ENCODE results near the gene ZNF639. TPM values are rescaled to one million over a fixed set of nuclear protein-coding genes. Genes with fewer than 3 reads are reported as not detected.

The ZNF639 gene
- total RNA-seq, 2 experiments from 2014 or later: 88.1 to 90.8 TPM

DNA sequence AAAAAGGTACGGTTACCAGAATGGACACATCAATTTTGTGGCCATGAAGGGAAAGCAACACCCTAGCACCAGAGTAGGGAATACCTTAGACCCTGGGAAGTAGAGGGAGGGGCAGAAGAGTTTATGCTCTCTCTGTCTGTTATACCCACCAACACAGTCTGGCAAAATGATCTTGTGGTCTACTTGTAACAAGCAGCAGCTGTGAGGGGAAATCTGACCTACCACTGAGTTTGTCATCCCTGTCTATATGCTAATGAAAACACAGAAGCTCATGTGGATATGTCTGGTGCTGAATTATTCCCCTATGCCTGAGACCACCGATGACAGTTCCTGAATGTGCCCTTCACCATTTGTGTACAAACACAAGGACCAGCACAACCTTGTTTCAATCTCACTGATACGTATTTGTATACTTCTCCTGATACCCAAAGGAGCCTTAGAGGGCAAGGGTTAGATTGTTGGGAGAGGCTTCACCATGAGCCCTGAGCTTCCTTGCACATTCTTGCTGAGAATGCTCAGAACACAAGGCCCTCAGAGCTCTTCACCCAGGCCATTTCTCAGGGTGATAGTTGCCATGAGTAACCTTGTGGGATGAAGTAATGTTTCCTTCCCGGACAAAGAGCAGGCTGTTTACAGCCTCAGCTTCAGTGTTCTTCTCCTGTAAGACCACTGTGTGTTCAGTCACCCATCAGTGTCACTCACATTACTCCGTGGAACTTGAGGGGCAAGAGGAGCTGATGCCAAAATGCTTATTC, 24.7 kb upstream of the ZNF639 start:
- Mint-ChIP-seq H3K4me3 (no peak overlapping the region), H3K27ac (no peak overlapping the region), H3K4me1 (ENCODE audit: low read depth) (no peaks in the 10 kb centered on the region), H3K9me3 (no peaks in the 10 kb centered on the region), H3K36me3 (ENCODE audit: low read depth) (no peaks in the 10 kb centered on the region), H3K27me3 (peaks cover 7% of the 10 kb centered on the region)
- intact Hi-C loops (cut with DNase I, micrococcal nuclease): no loop called here
- Histone ChIP-seq H3K4me1 (ENCODE audit: insufficient read depth, low read length) (no peaks in the 10 kb centered on the region), H3K27ac (ENCODE audit: low read depth in 1 of 2, low read length in 2 of 2) (no peak overlapping the region), H3K27me3 (ENCODE audit: control insufficient read depth in 1 of 2, insufficient read depth in 2 of 2, low read length in 2 of 2) (no peaks in the 10 kb centered on the region), H3K4me3 (ENCODE audit: low read length) (no peak overlapping the region), H3K9me3 (ENCODE audit: control insufficient read depth in 1 of 2, insufficient read depth in 1 of 2, low read length in 2 of 2) (no peaks in the 10 kb centered on the region), H3K36me3 (ENCODE audit: insufficient read depth, low read length) (no peaks in the 10 kb centered on the region)
- no peak for ATAC-seq (ENCODE audit: poor library complexity)
- CTCF ChIA-PET: no interaction called here
- no peak for TF ChIP-seq CTCF (IDR thresholded peaks at IDR 0.05)
- POLR2A ChIA-PET: no interaction called here
- no peak for DNase-seq

DNA sequence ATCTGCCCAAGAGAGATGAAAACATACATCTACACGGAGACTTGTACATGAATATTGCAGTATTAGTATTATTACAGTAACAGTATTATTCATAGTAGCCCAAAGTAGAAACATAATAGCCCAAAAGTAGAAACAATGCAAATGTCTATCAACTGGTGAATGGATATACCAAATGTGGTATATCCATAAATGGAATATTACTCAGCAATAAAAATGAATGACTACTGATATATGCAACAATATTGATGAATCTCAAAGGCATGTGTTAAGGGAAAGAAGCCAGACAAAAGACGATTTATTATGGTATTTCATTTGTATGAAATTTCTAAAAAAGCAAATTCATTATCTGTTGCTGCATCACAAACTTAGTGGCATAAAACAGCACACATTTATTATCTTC, 23.5 kb upstream of the ZNF639 start:
- Mint-ChIP-seq H3K4me1 (ENCODE audit: low read depth) (no peaks in the 10 kb centered on the region), H3K36me3 (ENCODE audit: low read depth) (no peaks in the 10 kb centered on the region), H3K27ac (no peak overlapping the region), H3K4me3 (no peak overlapping the region), H3K9me3 (no peaks in the 10 kb centered on the region), H3K27me3 (peaks cover 7% of the 10 kb centered on the region)
- Histone ChIP-seq H3K27me3 (ENCODE audit: control insufficient read depth in 1 of 2, insufficient read depth in 2 of 2, low read length in 2 of 2) (no peaks in the 10 kb centered on the region), H3K36me3 (ENCODE audit: insufficient read depth, low read length) (no peaks in the 10 kb centered on the region), H3K9me3 (ENCODE audit: control insufficient read depth in 1 of 2, insufficient read depth in 1 of 2, low read length in 2 of 2) (no peaks in the 10 kb centered on the region), H3K4me1 (ENCODE audit: insufficient read depth, low read length) (no peaks in the 10 kb centered on the region), H3K4me3 (ENCODE audit: low read length) (no peak overlapping the region), H3K27ac (ENCODE audit: low read depth in 1 of 2, low read length in 2 of 2) (no peak overlapping the region)
- POLR2A ChIA-PET: no interaction called here
- DNase-seq (no peak), ATAC-seq (ENCODE audit: poor library complexity) (no peak)
- no peak for TF ChIP-seq CTCF (IDR thresholded peaks at IDR 0.05)
- CTCF ChIA-PET: no interaction called here
- intact Hi-C loops (cut with DNase I, micrococcal nuclease): no loop called here

DNA sequence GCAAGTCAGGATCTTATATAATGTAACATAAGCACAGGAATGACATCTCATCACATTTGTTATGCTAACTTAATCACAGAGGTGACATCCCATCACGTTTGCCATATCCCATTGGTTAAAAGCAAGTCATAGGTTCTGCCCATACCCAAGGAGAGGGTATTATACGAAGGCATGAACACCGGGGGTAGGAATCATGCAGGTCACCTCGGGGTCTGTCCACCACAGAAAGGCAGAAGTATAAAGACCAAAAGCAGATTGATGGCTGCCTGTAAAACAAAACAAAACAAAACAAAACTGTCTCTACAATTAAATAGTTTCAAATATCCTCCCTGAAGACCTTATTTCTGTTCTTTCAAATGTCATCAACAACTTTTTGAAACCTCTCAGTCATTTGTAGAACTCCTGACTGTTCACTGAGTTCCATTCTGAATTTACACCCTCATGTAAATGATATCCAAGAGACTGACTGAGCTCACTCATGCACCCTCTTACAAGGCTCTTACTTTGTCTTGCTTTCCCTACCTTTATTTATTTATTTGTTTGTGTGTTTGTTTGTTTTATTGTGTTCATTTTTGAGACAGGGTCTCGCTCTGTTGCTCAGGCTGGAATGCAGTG, 22.7 kb upstream of the ZNF639 start:
- no peaks in the 10 kb centered on the region for H3K9me3 Mint-ChIP-seq
- H3K4me3 Mint-ChIP-seq: no peak overlapping the region

More for the DNA sequence above, 22.7 kb upstream of the ZNF639 start:
- DNase-seq (no peak), ATAC-seq (ENCODE audit: poor library complexity) (no peak)
- Histone ChIP-seq H3K27ac (ENCODE audit: low read depth in 1 of 2, low read length in 2 of 2) (no peak overlapping the region), H3K9me3 (ENCODE audit: control insufficient read depth in 1 of 2, insufficient read depth in 1 of 2, low read length in 2 of 2) (no peaks in the 10 kb centered on the region), H3K4me3 (ENCODE audit: low read length) (no peak overlapping the region), H3K27me3 (ENCODE audit: control insufficient read depth in 1 of 2, insufficient read depth in 2 of 2, low read length in 2 of 2) (no peaks in the 10 kb centered on the region), H3K4me1 (ENCODE audit: insufficient read depth, low read length) (no peaks in the 10 kb centered on the region), H3K36me3 (ENCODE audit: insufficient read depth, low read length) (no peaks in the 10 kb centered on the region)
- no peak for TF ChIP-seq CTCF (IDR thresholded peaks at IDR 0.05)
- H3K27me3 Mint-ChIP-seq: peaks cover under 1% of the 10 kb centered on the region
- no peaks in the 10 kb centered on the region for H3K4me1 Mint-ChIP-seq (ENCODE audit: low read depth)
- no peak overlapping the region for H3K27ac Mint-ChIP-seq
- no peaks in the 10 kb centered on the region for H3K36me3 Mint-ChIP-seq (ENCODE audit: low read depth)
- ChIA-PET POLR2A (no interaction called here), CTCF (no interaction called here)
- intact Hi-C loops (cut with DNase I, micrococcal nuclease): no loop called here
